ENCODE measurements around the gene ATG4B.

The ATG4B gene

DNA sequence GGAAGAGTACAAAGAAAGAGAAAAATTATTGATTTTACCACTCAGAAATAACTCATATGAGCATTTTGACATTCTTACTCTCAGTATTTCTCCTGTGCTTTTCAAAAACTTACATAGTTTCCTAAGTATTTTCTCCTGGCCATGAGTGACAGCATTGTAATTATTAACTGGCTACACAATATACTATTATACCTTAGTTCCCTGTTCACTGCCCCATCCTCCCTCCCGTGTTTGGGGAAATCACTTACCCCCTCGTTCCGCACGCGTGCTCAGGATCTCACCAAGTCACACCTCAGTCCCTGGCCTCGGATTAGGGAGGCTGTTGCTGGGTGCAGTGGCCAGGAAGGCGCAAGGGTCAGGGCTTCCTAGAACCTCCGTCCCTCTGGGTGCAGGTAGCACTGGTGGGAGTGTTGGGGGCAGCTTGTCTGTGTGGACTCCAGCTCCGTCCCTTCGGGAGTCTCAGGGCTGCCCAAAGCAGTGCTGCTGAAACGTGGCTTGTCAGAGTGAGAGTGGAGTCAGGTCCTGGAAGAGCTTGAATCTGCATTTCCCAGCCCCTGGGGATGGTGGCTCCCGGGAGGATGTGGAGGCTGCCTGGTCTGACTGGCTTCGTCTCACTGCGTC, 23.2 kb downstream of the ATG4B start:
- TF ChIP-seq GATA3 (IDR thresholded peaks at IDR 0.05; ENCODE audit: low read depth, low read length) (no peak), GATA2 (IDR thresholded peaks at IDR 0.05; ENCODE audit: low read depth, low read length) (no peak)

- TF ChIP-seq GATA2 (IDR thresholded peaks at IDR 0.05; ENCODE audit: low read depth, low read length): no peak
- no peak for TF ChIP-seq GATA3 (IDR thresholded peaks at IDR 0.05; ENCODE audit: low read depth, low read length)
These were observed 28.4 kb downstream of the ATG4B start for GRCh38 chr2:241665731-241666440.

- TF ChIP-seq GATA2 (IDR thresholded peaks at IDR 0.05; ENCODE audit: low read depth, low read length) (no peak), GATA3 (IDR thresholded peaks at IDR 0.05; ENCODE audit: low read depth, low read length) (no peak)
These were observed 29.3 kb downstream of the ATG4B start for GRCh38 chr2:241666627-241667400.

DNA sequence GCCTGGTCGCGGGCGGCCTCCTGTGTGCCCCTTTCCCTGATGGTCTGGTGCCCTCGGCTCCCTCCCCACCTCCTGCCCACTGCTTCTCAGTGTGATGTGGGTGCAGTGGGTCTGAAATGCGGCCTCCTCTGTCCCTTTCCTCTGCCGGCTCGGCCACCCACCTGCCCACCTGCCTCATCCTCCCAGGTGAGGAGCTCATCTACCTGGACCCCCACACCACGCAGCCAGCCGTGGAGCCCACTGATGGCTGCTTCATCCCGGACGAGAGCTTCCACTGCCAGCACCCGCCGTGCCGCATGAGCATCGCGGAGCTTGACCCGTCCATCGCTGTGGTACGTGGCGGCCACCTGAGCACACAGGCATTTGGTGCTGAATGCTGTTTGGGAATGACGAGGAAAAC, 30.9 kb downstream of the ATG4B start:
- TF ChIP-seq GATA2 (IDR thresholded peaks at IDR 0.05; ENCODE audit: low read depth, low read length): no peak
- TF ChIP-seq GATA3 (IDR thresholded peaks at IDR 0.05; ENCODE audit: low read depth, low read length): no peak

GRCh38 chr2:241668839-241669238, 31.3 kb downstream of the ATG4B start:
- TF ChIP-seq GATA2 (IDR thresholded peaks at IDR 0.05; ENCODE audit: low read depth, low read length) (no peak), GATA3 (IDR thresholded peaks at IDR 0.05; ENCODE audit: low read depth, low read length) (no peak)

DNA sequence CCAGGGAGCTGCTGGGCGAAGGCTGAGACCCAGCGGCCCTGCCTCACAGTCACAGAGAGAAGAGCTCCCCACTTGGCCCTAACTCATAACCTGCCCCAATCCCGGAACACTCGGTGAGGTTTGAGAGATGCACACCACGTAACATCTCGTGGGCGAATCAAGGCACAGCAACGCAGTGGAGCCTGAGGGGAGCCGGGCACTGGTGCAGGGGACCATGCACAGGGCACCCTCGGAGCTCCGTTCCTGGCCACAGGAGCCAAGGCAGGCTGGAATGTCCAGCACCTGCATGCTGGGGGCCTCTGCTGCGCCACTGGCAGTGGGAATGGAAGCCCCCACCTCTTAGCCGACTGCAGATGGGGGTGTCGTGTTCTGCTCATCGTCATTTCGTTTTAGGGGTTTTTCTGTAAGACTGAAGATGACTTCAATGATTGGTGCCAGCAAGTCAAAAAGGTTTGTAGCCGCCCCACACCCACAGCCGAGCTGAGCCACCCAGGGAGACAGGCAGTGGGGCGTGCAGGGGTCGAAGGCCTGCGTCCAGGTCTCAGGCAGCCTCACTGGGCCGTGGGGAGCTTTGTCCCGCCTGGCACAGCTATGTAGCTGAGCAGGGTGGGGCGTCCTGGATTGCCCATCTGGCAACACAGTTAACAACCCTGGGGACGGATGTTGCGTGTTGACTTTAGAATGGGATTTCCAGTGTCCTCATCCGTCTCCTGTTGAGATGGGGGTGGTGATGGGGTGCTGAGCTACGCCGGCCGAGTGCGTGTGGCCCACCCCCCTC, 33.0 kb downstream of the ATG4B start:
- TF ChIP-seq GATA2 (IDR thresholded peaks at IDR 0.05; ENCODE audit: low read depth, low read length): no peak
- no peak for TF ChIP-seq GATA3 (IDR thresholded peaks at IDR 0.05; ENCODE audit: low read depth, low read length)

- TF ChIP-seq GATA3 (IDR thresholded peaks at IDR 0.05; ENCODE audit: low read depth, low read length) (no peak), GATA2 (IDR thresholded peaks at IDR 0.05; ENCODE audit: low read depth, low read length) (no peak)
These were observed 34.2 kb downstream of the ATG4B start for GRCh38 chr2:241671457-241672240.

- TF ChIP-seq GATA3 (IDR thresholded peaks at IDR 0.05; ENCODE audit: low read depth, low read length) (no peak), GATA2 (IDR thresholded peaks at IDR 0.05; ENCODE audit: low read depth, low read length) (no peak)
These were observed 35.0 kb downstream of the ATG4B start for GRCh38 chr2:241672243-241673188.

DNA sequence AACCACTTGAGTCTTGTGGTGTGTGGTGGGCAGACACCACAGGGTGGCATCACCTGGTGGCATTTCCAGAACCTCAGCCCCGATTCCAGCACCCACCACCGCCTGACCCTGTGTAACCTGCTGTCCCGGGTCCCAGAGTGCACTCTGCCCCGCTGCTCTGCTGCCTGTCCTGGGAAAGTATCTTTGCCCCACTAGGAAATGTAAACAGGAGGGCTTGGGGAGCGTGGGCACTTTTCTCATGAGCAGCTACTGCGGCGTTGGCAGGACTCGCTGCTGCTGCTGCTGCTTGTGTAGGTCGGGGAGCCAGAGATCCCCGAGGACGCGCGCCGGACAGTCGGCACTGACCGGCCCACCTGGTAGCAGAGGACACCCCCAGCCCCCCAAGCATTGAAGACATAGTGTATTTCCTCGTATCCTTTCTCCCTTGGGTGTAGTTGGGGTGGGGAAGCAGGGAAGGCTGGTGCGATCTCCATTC, 35.7 kb downstream of the ATG4B start:
- TF ChIP-seq GATA3 (IDR thresholded peaks at IDR 0.05; ENCODE audit: low read depth, low read length) (no peak), GATA2 (IDR thresholded peaks at IDR 0.05; ENCODE audit: low read depth, low read length) (no peak)

GRCh38 chr2:241673797-241674725, 36.6 kb downstream of the ATG4B start:
- no peak for TF ChIP-seq GATA3 (IDR thresholded peaks at IDR 0.05; ENCODE audit: low read depth, low read length)
- no peak for TF ChIP-seq GATA2 (IDR thresholded peaks at IDR 0.05; ENCODE audit: low read depth, low read length)

DNA sequence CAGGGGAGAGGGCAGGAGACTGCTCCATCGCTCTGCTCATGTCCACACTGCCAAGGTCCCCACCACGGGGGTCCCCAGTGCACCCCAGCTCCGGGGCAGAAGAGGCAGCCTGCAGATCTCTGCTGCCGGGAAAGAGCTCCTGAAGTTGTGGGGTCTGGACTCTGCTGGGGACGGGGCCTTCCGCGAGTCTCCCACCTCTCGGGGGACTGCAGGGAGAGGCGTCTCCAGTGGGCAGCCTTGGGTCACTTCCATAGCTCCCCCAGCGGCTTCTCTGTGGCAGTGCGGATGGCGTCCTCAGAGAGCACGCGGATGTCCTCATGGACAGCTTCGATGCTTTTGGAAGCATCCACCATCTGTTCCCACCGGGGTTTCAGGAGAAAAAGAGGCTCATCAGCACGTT, 38.4 kb downstream of the ATG4B start:
- no peak for TF ChIP-seq GATA3 (IDR thresholded peaks at IDR 0.05; ENCODE audit: low read depth, low read length)
- TF ChIP-seq GATA2 (IDR thresholded peaks at IDR 0.05; ENCODE audit: low read depth, low read length): no peak

All from SH-SY5Y (cell line).